ENCODE measurements around the gene AGBL1.

The AGBL1 gene

GRCh38 chr15:86079508-86080266, at the start of gene AGBL1:
Gene AGBL1, plus strand, starts transcription at chr15:86079871.
- DNase-seq, result no peak

- DNase-seq, result no peak
These were observed 44.8 kb upstream of the AGBL1 start for GRCh38 chr15:86034904-86035303.

- no peak for DNase-seq
These were observed 43.4 kb upstream of the AGBL1 start for GRCh38 chr15:86036243-86036642.

GRCh38 chr15:86038491-86038890, 41.2 kb upstream of the AGBL1 start:
- peak in 1 of 2 experiments; percentile 18 for DNase-seq

GRCh38 chr15:86040356-86041033, 39.2 kb upstream of the AGBL1 start:
- DNase-seq, result no peak

GRCh38 chr15:86041399-86041798, 38.3 kb upstream of the AGBL1 start:
- no peak for DNase-seq

GRCh38 chr15:86042226-86042625, 37.4 kb upstream of the AGBL1 start:
- DNase-seq, result no peak

- DNase-seq, result peak; percentile 45 to 75
These were observed 34.7 kb upstream of the AGBL1 start for GRCh38 chr15:86044981-86045380.

- peak; percentile 80 to 93 for DNase-seq
These were observed 25.3 kb upstream of the AGBL1 start for GRCh38 chr15:86054338-86054737.

GRCh38 chr15:86055688-86056087, 24.0 kb upstream of the AGBL1 start:
- DNase-seq, result peak; percentile 77 to 90

- DNase-seq, result no peak
These were observed 19.8 kb upstream of the AGBL1 start for GRCh38 chr15:86059851-86060250.

GRCh38 chr15:86060674-86061073, 19.0 kb upstream of the AGBL1 start:
- DNase-seq, result no peak

GRCh38 chr15:86061581-86061980, 18.1 kb upstream of the AGBL1 start:
- DNase-seq, result peak; percentile 39 to 60

GRCh38 chr15:86062646-86063243, 16.9 kb upstream of the AGBL1 start:
- DNase-seq, result peak in 1 of 2 experiments; percentile 65

- peak; percentile 71 to 83 for DNase-seq
These were observed 16.1 kb upstream of the AGBL1 start for GRCh38 chr15:86063356-86064095.

GRCh38 chr15:86064326-86064725, 15.3 kb upstream of the AGBL1 start:
- no peak for DNase-seq

GRCh38 chr15:86066174-86066834, 13.4 kb upstream of the AGBL1 start:
- DNase-seq, result no peak

GRCh38 chr15:86073281-86073680, 6.4 kb upstream of the AGBL1 start:
- DNase-seq, result no peak

GRCh38 chr15:86076468-86076867, 3.2 kb upstream of the AGBL1 start:
- DNase-seq, result peak; percentile 74 to 80

GRCh38 chr15:86077070-86077469, 2.6 kb upstream of the AGBL1 start:
- peak; percentile 23 to 67 for DNase-seq

- DNase-seq, result no peak
These were observed 631 bp downstream of the AGBL1 start for GRCh38 chr15:86080302-86080701.

GRCh38 chr15:86082619-86083380, 3.1 kb downstream of the AGBL1 start:
- no peak for DNase-seq
